ENCODE data around the gene CHST13. TPM values are rescaled to one million over a fixed set of nuclear protein-coding genes. Genes with fewer than 3 reads are reported as not detected.

The CHST13 gene
- total RNA-seq, 1 experiment from 2014 or later: not detected

DNA sequence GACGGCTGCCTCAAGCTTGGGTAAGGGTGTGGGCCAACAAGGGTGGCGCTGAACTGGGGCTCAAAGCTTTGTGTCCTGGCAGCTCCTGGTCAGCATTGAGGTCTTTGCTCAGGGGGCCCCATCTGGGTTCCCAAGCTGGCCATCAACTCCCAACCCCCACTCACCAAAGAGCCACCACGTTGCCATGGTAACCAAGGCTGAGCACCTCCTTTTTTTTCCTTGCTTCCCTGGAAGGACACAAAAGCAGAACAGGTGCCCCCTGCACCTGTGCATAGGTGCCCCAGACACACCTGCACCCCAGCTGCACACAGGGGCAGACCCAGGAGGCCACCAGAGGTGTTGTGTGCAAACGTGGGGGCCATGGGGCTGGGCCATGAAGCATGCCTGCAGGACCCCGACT lies 22.9 kb upstream of the CHST13 start:
- Histone ChIP-seq H3K4me1 (ENCODE audit: insufficient read depth, low read length, poor library complexity, severe bottlenecking) (no peaks in the 10 kb centered on the region), H3K9me3 (ENCODE audit: low read depth, low read length, poor library complexity, severe bottlenecking) (no peaks in the 10 kb centered on the region), H3K27ac (ENCODE audit: low read depth, low read length, poor library complexity, severe bottlenecking) (no peak overlapping the region), H3K36me3 (ENCODE audit: insufficient read depth, low read length, poor library complexity, severe bottlenecking) (no peaks in the 10 kb centered on the region), H3K27me3 (replicated peaks; ENCODE audit: insufficient read depth, low read depth, low read length, poor library complexity) (peaks cover 4% of the 10 kb centered on the region), H3K4me3 (ENCODE audit: low read depth, low read length, poor library complexity, severe bottlenecking) (no peak overlapping the region)
- POLR2A ChIA-PET (ENCODE audit: low non-redundant PET): no interaction called here
- TF ChIP-seq, protein P1, sequence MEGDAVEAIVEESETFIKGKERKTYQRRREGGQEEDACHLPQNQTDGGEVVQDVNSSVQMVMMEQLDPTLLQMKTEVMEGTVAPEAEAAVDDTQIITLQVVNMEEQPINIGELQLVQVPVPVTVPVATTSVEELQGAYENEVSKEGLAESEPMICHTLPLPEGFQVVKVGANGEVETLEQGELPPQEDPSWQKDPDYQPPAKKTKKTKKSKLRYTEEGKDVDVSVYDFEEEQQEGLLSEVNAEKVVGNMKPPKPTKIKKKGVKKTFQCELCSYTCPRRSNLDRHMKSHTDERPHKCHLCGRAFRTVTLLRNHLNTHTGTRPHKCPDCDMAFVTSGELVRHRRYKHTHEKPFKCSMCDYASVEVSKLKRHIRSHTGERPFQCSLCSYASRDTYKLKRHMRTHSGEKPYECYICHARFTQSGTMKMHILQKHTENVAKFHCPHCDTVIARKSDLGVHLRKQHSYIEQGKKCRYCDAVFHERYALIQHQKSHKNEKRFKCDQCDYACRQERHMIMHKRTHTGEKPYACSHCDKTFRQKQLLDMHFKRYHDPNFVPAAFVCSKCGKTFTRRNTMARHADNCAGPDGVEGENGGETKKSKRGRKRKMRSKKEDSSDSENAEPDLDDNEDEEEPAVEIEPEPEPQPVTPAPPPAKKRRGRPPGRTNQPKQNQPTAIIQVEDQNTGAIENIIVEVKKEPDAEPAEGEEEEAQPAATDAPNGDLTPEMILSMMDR (conservative IDR thresholded peaks at IDR 0.05; ENCODE audit: low read depth, low read length): no peak
- no peak for TF ChIP-seq EZH2 (IDR thresholded peaks at IDR 0.05; ENCODE audit: borderline replicate concordance, low read depth, low read length, poor library complexity, severe bottlenecking)
- CTCF ChIA-PET: no interaction called here
- BruUV-seq (replicated peaks): no TSS peak
- intact Hi-C loops (cut with micrococcal nuclease; ENCODE audit: unreplicated experiment): no loop called here
- DNase-seq (ENCODE audit: low spot score): no peak

DNA sequence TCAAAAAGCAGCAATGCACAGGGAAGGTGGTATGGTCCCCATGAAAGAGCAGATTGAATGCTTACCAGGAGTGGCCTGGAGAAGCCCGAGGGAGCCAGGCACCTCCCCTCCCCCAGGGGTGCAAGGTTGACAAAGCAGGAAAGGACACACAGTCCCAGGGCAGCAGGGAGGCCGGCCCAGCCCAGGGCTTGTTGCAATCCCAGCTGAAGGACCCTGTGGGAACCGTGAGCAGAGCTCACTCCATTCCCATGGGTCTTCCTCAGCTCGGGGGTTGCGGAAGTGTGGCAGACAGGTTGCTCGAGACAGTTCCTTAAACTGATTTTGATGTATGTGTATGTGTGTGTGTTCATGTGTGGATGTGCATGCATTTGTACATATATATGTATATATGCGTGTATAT lies 22.2 kb upstream of the CHST13 start:
- H3K27ac ChIP-seq (ENCODE audit: low read depth, low read length, poor library complexity, severe bottlenecking): no peak overlapping the region
- H3K36me3 ChIP-seq (ENCODE audit: insufficient read depth, low read length, poor library complexity, severe bottlenecking): no peaks in the 10 kb centered on the region
- H3K27me3 ChIP-seq (replicated peaks; ENCODE audit: insufficient read depth, low read depth, low read length, poor library complexity): peaks cover 4% of the 10 kb centered on the region
- H3K4me1 ChIP-seq (ENCODE audit: insufficient read depth, low read length, poor library complexity, severe bottlenecking): no peaks in the 10 kb centered on the region
- ChIA-PET POLR2A (ENCODE audit: low non-redundant PET) (no interaction called here), CTCF (no interaction called here)
- no peaks in the 10 kb centered on the region for H3K9me3 ChIP-seq (ENCODE audit: low read depth, low read length, poor library complexity, severe bottlenecking)
- no peak for TF ChIP-seq EZH2 (IDR thresholded peaks at IDR 0.05; ENCODE audit: borderline replicate concordance, low read depth, low read length, poor library complexity, severe bottlenecking)
- TF ChIP-seq, protein P1 (conservative IDR thresholded peaks at IDR 0.05; ENCODE audit: low read depth, low read length): no peak
- intact Hi-C loops (cut with micrococcal nuclease; ENCODE audit: unreplicated experiment): no loop called here
- H3K4me3 ChIP-seq (ENCODE audit: low read depth, low read length, poor library complexity, severe bottlenecking): no peak overlapping the region
- no peak for DNase-seq (ENCODE audit: low spot score)
- no TSS peak for BruUV-seq (replicated peaks)

DNA sequence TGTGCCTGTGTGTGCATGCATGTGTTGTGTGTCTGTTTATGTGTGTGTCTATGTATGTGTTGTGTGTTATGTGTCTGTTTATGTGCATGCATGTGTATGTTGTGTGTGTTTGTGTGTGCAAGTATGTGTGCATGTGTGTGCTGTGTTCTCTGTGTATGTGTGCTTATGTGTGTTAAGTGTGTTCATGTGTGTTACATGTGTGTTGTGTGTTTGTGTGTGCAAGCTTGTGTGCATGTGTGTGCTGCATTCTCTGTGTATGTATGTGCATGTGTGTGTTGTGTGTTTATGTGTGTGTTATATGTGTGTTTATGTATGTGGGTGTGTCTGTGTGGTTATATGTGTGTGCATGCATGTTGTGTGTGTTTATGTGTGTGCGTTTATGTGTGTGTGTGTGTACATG lies 21.3 kb upstream of the CHST13 start:
- CTCF ChIA-PET: no interaction called here
- TF ChIP-seq, protein P1 (conservative IDR thresholded peaks at IDR 0.05; ENCODE audit: low read depth, low read length): no peak
- TF ChIP-seq EZH2 (IDR thresholded peaks at IDR 0.05; ENCODE audit: borderline replicate concordance, low read depth, low read length, poor library complexity, severe bottlenecking): no peak
- POLR2A ChIA-PET (ENCODE audit: low non-redundant PET): no interaction called here
- intact Hi-C loops (cut with micrococcal nuclease; ENCODE audit: unreplicated experiment): no loop called here
- no peaks in the 10 kb centered on the region for H3K4me1 ChIP-seq (ENCODE audit: insufficient read depth, low read length, poor library complexity, severe bottlenecking)
- no peaks in the 10 kb centered on the region for H3K36me3 ChIP-seq (ENCODE audit: insufficient read depth, low read length, poor library complexity, severe bottlenecking)
- H3K9me3 ChIP-seq (ENCODE audit: low read depth, low read length, poor library complexity, severe bottlenecking): no peaks in the 10 kb centered on the region
- DNase-seq (ENCODE audit: low spot score): no peak
- H3K27me3 ChIP-seq (replicated peaks; ENCODE audit: insufficient read depth, low read depth, low read length, poor library complexity): peaks cover 4% of the 10 kb centered on the region
- BruUV-seq (replicated peaks): no TSS peak
- H3K4me3 ChIP-seq (ENCODE audit: low read depth, low read length, poor library complexity, severe bottlenecking): no peak overlapping the region
- H3K27ac ChIP-seq (ENCODE audit: low read depth, low read length, poor library complexity, severe bottlenecking): no peak overlapping the region

Measured in A673 (cell line).